Osteoblast (primary cell): ENCODE measurements around the gene PKHD1. TPM values are rescaled to one million over a fixed set of nuclear protein-coding genes. Genes with fewer than 3 reads are reported as not detected.

Experiments used
- DNase-seq: peaks from one replicate; pipeline ENCODE4 v3.0.0; 2011; ENCODE audit warnings: low spot score, mixed read lengths; ENCODE audit not compliant: insufficient read length; ENCODE audit errors: missing footprints
- H2AFZ ChIP-seq: 2 replicates; pipeline ENCODE4 v1.6.0; 2011; ENCODE audit warnings: mild to moderate bottlenecking, low read length
- H3K27ac ChIP-seq: 2 replicates; pipeline ENCODE4 v1.5.1; 2011; ENCODE audit warnings: mild to moderate bottlenecking, low read depth, low read length, moderate library complexity
- H3K27me3 ChIP-seq: 2 replicates; pipeline ENCODE4 v1.6.0; 2012; ENCODE audit warnings: mild to moderate bottlenecking, control low read depth, inconsistent platforms, low read length, moderate library complexity; ENCODE audit not compliant: insufficient read depth
- H3K36me3 ChIP-seq: 2 replicates; pipeline ENCODE4 v1.5.1; 2011; ENCODE audit warnings: mild to moderate bottlenecking, low read length, control low read depth, moderate library complexity; ENCODE audit not compliant: insufficient read depth
- H3K4me1 ChIP-seq: 2 replicates; pipeline ENCODE4 v1.5.1; 2011; ENCODE audit warnings: mild to moderate bottlenecking, low read length, control low read depth, moderate library complexity; ENCODE audit not compliant: insufficient read depth
- H3K4me2 ChIP-seq: 2 replicates; pipeline ENCODE4 v1.6.0; 2011; ENCODE audit warnings: mild to moderate bottlenecking, low read length; ENCODE audit not compliant: insufficient read depth
- H3K4me3 ChIP-seq: fragments of 200-600 bp; sonication (generic); 3 replicates; pipeline ENCODE4 v1.5.1; 2012; ENCODE audit warnings: mild to moderate bottlenecking, low read length, inconsistent platforms; ENCODE audit not compliant: insufficient read depth
- H3K79me2 ChIP-seq: 2 replicates; pipeline ENCODE4 v1.6.0; 2012; ENCODE audit warnings: mild to moderate bottlenecking, low read length, control low read depth, inconsistent platforms; ENCODE audit not compliant: insufficient read depth
- H3K9me3 ChIP-seq: 2 replicates; pipeline ENCODE4 v1.5.1; 2011; ENCODE audit warnings: low read depth, low read length, control low read depth
- H4K20me1 ChIP-seq: 2 replicates; pipeline ENCODE4 v1.6.0; 2012; ENCODE audit warnings: mild to moderate bottlenecking, low read length, control low read depth; ENCODE audit not compliant: insufficient read depth
- total RNA-seq: library from RNA; depleted of rRNA; stranded (reverse); fragments of >200 nt; gene quantifications from 2 replicates; pipeline ENCODE4 v1.2.3, GENCODE V29; 2012
- TF ChIP-seq, protein P1 (sequence below): IDR thresholded peaks from 2 replicates; pipeline ENCODE4 v1.5.1; 2011; ENCODE audit warnings: mild to moderate bottlenecking, low read depth, low read length, moderate library complexity; ENCODE audit errors: extremely low read depth

PKHD1 gene
- total RNA-seq, 1 donor, result not detected

GRCh38 chr6:51817832-51818231 lies 269.6 kb downstream of the PKHD1 start:
- Histone ChIP-seq H3K4me2 (no peak overlapping the region), H4K20me1 (no peaks in the 10 kb centered on the region), H3K27ac (no peak overlapping the region), H3K27me3 (no peaks in the 10 kb centered on the region), H3K4me1 (no peaks in the 10 kb centered on the region), H3K4me3 (no peak overlapping the region), H3K79me2 (no peaks in the 10 kb centered on the region), H2AFZ (no peak overlapping the region), H3K36me3 (no peaks in the 10 kb centered on the region), H3K9me3 (no peaks in the 10 kb centered on the region)
- TF ChIP-seq, protein P1, sequence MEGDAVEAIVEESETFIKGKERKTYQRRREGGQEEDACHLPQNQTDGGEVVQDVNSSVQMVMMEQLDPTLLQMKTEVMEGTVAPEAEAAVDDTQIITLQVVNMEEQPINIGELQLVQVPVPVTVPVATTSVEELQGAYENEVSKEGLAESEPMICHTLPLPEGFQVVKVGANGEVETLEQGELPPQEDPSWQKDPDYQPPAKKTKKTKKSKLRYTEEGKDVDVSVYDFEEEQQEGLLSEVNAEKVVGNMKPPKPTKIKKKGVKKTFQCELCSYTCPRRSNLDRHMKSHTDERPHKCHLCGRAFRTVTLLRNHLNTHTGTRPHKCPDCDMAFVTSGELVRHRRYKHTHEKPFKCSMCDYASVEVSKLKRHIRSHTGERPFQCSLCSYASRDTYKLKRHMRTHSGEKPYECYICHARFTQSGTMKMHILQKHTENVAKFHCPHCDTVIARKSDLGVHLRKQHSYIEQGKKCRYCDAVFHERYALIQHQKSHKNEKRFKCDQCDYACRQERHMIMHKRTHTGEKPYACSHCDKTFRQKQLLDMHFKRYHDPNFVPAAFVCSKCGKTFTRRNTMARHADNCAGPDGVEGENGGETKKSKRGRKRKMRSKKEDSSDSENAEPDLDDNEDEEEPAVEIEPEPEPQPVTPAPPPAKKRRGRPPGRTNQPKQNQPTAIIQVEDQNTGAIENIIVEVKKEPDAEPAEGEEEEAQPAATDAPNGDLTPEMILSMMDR, result no peak
- no peak for DNase-seq

DNA sequence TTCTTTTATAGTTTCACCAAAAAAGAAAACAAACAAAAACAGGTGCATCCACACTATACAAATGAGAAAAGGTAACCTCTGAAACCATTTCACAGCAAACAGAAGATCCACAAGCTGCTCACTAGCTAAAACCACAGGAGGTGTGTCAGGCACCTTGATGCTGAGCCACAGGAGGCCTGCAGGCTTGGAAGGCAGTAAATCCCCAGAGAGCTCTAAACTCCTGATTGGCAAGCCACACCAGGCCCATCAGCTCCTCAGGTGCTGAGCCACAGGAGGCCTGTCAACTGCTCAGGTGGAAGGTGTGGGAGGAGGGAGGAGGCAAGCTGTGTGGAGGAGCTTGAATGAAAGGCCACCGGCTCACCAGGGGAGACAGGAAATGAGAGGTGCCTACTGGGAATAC lies 273.0 kb downstream of the PKHD1 start:
- no peak overlapping the region for H3K27ac ChIP-seq
- DNase-seq, result no peak

DNA sequence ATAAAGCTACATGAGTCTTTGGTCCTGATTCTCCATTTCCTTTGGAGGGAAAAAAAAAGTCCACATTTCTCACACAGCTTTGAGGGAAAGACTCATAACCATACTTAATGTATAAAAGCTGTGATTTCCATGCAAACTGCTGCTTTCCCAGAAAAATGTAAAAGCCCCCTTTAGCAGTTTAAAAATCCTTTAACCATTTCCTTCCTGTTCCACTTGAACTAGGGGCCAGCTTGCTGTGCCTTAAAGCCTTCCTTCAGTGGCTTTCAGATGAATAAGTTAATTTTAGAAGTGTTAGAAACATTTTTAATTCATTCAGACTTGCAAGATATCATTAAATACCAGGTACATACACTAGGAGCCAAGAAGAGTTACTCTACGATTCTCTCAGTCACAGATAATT lies 273.5 kb downstream of the PKHD1 start:
- TF ChIP-seq, protein P1, result no peak
- Histone ChIP-seq H3K4me3 (no peak overlapping the region), H3K27ac (no peak overlapping the region), H3K4me2 (no peak overlapping the region), H4K20me1 (no peaks in the 10 kb centered on the region), H3K27me3 (no peaks in the 10 kb centered on the region), H3K9me3 (no peaks in the 10 kb centered on the region), H3K4me1 (no peaks in the 10 kb centered on the region), H2AFZ (no peak overlapping the region), H3K36me3 (no peaks in the 10 kb centered on the region), H3K79me2 (no peaks in the 10 kb centered on the region)
- no peak for DNase-seq

More for the DNA sequence above, 273.0 kb downstream of the PKHD1 start:
- Histone ChIP-seq H3K27me3 (no peaks in the 10 kb centered on the region), H2AFZ (no peak overlapping the region), H3K4me1 (no peaks in the 10 kb centered on the region), H3K4me2 (no peak overlapping the region), H3K4me3 (no peak overlapping the region), H4K20me1 (no peaks in the 10 kb centered on the region), H3K36me3 (no peaks in the 10 kb centered on the region), H3K9me3 (no peaks in the 10 kb centered on the region), H3K79me2 (no peaks in the 10 kb centered on the region)
- TF ChIP-seq, protein P1, result no peak

DNA sequence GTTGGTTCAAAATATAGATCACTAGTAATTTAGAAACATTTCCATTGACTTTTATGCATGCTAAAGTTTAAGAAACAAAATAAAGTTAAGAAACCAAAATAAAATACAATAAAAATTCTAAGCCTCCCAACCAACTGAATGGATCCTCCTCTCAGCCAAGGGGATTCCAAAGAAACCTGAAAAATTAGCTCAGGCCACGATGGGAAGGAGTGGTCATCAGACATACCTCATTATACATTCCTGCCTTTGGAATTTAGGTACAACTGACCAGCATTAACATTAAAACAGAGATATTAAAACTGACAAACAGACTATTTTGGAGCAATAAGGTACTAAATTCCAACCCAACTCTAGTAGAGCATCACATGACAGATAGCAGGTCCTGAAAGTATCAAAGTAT lies 275.2 kb downstream of the PKHD1 start:
- H4K20me1 ChIP-seq, result no peaks in the 10 kb centered on the region
- no peak overlapping the region for H3K4me3 ChIP-seq
- H3K36me3 ChIP-seq, result no peaks in the 10 kb centered on the region
- TF ChIP-seq, protein P1, result no peak
- H3K9me3 ChIP-seq, result no peaks in the 10 kb centered on the region
- H2AFZ ChIP-seq, result no peak overlapping the region
- no peak overlapping the region for H3K27ac ChIP-seq
- no peak for DNase-seq
- H3K27me3 ChIP-seq, result no peaks in the 10 kb centered on the region
- no peaks in the 10 kb centered on the region for H3K4me1 ChIP-seq
- H3K79me2 ChIP-seq, result no peaks in the 10 kb centered on the region
- no peak overlapping the region for H3K4me2 ChIP-seq
